Jurkat, Clone E6-1 (cell line): ENCODE measurements around the gene CFAP119.

Experiments used
- DNase-seq: peaks from one replicate; pipeline ENCODE4 v3.0.0-alpha.2; 2011; ENCODE audit warnings: low read depth, low spot score
- H3K4me3 ChIP-seq: 2 replicates; pipeline ENCODE4 v1.5.1; 2011; ENCODE audit warnings: mild to moderate bottlenecking, low read length, control low read depth, moderate library complexity

CFAP119 gene

DNA sequence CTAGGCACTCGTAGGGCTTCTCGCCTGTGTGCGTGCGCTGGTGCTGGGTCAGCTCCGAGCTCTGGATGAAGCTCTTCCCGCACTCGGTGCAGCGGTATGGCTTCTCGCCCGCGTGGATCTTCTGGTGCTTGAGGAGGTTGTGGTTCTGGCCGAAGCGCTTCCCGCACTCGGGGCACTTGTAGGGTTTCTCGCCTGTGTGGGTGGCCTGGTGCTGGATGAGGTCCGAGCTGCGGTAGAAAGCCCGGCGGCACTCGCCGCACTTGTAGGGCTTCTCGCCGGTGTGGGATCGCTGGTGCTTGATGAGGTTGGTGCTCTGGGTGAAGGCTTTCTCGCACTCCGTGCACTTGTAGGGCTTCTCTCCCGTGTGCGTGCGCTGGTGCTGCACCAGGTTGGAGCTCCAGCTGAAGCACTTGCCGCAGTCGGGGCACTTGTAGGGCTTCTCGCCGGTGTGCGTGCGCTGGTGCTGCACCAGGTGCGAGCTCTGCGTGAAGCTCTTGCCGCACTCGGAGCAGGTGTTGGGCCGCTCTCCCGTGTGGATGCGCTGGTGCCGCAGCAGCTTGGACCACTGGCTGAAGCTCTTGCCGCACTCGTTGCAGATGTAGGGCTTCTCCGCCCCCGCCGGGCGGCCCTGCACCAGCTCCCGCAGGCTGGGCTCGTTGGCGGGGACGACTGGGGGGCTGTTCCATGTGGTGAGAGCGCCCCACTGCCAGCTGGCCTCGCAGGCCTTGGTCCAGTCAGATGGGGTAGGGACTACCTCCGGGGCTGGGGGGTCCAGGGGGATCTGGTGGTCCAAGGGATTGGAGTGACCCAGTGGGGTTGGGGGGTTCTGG lies 21.6 kb upstream of the CFAP119 start:
- no peak for DNase-seq
- no peak overlapping the region for H3K4me3 ChIP-seq

- H3K4me3 ChIP-seq = no peak overlapping the region
- DNase-seq = no peak
Measured at GRCh38 chr16:30782486-30783279, 20.8 kb upstream of the CFAP119 start.

- H3K4me3 ChIP-seq = no peak overlapping the region
- no peak for DNase-seq
Measured at GRCh38 chr16:30780549-30780948, 18.7 kb upstream of the CFAP119 start.

GRCh38 chr16:30780021-30780420 lies 18.2 kb upstream of the CFAP119 start:
- H3K4me3 ChIP-seq = no peak overlapping the region
- DNase-seq = no peak

DNA sequence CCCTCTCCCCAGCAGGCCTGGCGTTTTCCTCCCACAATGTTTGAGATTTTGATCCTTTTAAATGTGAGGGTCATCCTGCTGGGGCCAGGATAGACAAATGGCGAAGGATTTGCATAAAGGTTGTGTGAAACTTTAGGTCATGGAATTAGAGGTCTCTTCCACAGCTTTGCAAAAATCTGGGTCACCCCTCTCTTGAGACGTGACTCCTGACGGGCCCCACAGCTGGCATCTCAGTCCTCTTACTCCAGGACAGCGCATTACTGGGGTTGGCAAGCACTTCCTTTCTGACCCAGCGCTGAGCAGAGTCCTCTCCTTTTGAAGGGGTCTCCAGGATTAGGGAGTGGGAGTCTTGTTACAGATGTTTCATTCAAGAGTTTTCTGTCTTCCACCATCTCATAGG lies 17.7 kb upstream of the CFAP119 start:
- H3K4me3 ChIP-seq = no peak overlapping the region
- DNase-seq = no peak

- DNase-seq = no peak
- H3K4me3 ChIP-seq = no peak overlapping the region
Measured at GRCh38 chr16:30778549-30779244, 16.8 kb upstream of the CFAP119 start.

DNA sequence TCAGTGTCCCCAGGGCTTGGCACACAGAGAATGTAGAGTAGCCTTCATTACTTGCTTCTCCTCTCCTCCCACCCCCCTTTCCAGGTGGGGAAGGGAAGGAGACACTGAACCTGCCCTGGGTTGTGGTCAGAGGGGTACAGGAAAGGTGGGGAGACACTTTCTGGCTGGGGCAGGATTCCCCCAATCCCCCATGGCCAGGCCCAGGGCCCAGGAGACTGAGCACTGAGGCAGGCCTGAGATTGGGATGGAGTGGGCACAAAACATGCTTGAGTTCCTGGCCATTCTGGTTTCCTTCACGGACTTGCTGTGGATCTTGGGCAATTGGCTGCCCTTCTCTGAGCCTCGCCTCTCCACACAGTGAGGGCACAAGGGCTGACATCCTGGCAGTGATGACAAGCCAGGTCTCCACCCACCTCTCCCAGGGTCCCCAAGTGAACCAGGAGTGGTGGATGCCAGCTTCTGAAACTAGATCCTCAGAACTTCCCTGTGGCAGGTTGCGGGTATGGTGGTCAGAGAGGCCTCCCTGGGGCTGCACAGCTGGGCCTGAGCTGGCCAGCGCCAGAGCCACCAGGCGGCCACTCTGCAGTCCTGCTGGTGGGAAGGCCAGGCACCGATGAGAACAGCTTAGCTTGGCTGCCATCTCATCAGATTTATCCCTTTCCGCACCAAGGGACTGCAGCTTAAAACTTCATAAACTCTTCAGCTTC lies 15.9 kb upstream of the CFAP119 start:
- no peak for DNase-seq
- H3K4me3 ChIP-seq = no peak overlapping the region

GRCh38 chr16:30775392-30776188 lies 13.7 kb upstream of the CFAP119 start:
- DNase-seq = no peak
- no peak overlapping the region for H3K4me3 ChIP-seq

DNA sequence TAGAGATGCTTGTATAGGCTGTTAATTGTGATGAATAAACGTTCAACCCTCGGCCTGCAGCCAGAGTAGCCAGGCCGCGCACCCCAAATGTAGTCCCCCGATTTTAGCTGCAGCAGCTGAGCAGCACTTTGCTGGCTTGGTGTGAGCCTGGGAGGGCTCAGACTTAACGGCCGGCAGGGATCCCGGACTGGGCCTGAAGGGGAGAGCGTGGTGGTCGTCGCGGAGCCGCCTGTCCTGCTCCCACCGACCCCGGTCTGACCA lies 13.2 kb upstream of the CFAP119 start:
- no peak overlapping the region for H3K4me3 ChIP-seq
- DNase-seq = no peak

DNA sequence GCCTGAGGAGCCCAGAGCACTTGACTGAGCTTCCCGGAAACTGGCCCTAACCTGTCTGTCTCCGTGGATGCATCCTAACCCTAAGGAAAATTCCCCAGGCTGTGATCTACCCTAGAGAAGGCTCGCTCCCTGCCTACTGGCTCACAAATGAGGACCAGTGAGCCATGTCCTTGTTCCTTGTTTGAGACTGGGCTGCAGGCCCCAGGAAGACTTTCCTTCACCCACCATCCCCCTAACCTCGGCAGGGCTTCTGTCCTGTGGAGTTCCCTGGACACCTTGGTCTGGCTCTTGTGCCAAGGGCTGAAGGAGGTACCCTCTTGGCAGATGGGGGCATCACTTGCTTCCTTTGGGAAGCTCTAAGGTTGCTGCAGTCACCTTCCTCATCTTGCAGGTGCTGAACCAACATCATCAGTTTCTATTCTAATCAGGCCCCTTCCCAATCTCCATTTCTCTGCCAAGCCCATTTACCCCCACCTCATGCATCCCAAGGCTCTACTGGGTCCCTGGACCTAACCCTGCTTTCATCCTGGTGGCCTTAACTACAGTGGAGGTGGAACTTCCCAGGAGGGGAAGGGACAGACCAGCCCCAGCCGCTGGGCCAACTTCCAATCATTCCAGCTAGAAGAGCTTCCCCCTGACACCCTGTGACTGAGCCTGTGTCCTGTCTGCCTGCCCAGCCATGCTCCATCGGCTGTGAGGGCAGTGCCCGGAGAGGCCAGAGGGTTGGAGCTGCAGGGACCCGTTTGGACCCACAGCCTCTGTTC lies 12.7 kb upstream of the CFAP119 start:
- no peak overlapping the region for H3K4me3 ChIP-seq
- DNase-seq = no peak

DNA sequence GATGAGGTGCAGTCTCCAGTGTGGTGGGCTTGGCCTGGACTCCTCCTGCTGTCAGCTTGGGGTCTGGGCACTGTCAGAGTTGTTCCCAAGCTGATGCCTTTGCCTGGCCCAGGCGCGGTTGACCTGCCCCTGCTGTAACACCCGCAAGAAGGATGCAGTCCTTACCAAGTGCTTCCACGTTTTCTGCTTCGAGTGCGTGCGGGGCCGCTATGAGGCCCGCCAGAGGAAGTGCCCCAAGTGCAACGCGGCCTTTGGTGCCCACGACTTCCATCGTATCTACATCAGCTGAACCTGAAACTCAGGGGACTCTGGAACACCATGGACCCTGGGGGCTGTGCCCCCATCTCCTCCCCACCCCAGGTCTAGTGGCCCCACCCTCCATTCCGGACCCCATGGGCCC lies 12.0 kb upstream of the CFAP119 start:
- DNase-seq = no peak
- H3K4me3 ChIP-seq = no peak overlapping the region

DNA sequence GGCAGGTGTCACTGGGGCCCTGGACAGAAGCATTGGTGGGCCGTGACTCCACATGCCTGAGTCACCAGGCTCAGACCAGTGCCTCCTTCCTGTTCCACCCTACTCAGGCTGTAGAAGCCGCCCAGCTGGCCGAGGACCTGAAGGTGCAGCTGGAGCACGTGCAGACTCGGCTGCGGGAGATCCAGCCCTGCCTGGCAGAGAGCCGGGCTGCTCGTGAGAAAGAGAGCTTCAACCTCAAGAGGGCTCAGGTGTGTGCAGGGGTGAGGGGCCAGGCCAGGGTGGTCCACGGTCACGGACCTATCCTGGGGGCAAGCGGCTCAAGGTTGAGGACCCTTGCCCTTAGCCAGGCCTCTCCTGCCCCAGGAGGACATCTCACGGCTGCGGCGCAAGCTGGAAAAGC lies 9.9 kb upstream of the CFAP119 start:
- DNase-seq = no peak
- H3K4me3 ChIP-seq = no peak overlapping the region

- no peak overlapping the region for H3K4me3 ChIP-seq
- DNase-seq = no peak
Measured at GRCh38 chr16:30769379-30770089, 7.7 kb upstream of the CFAP119 start.

GRCh38 chr16:30768583-30769181 lies 6.8 kb upstream of the CFAP119 start:
- H3K4me3 ChIP-seq = no peak overlapping the region
- DNase-seq = no peak

GRCh38 chr16:30767767-30768465 lies 6.1 kb upstream of the CFAP119 start:
- no peak overlapping the region for H3K4me3 ChIP-seq
- no peak for DNase-seq

DNA sequence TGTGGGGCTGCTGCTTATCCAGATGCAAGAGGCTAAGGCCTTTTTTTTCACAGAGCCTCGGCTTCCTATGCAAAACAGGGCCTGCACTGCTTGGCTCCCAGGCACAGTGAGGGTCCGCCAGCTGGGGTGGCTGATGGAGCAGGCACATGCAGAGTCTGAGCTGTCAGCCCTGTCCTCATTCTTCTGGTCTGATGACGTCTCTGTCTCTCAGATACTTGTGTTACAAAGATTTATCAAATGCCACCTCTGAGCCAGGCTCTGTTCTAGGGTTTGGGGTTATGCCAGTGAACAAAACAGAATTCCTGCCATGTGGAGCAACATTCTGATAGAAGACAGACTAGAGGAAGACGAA lies 5.0 kb upstream of the CFAP119 start:
- DNase-seq = no peak
- H3K4me3 ChIP-seq = no peak overlapping the region
